Measurements from ENCODE around the gene ZNF683. TPM values are rescaled to one million over a fixed set of nuclear protein-coding genes. Genes with fewer than 3 reads are reported as not detected.

ZNF683 gene
- total RNA-seq, 2 experiments from 2014 or later: 0.41 TPM; not detected in 1

DNA sequence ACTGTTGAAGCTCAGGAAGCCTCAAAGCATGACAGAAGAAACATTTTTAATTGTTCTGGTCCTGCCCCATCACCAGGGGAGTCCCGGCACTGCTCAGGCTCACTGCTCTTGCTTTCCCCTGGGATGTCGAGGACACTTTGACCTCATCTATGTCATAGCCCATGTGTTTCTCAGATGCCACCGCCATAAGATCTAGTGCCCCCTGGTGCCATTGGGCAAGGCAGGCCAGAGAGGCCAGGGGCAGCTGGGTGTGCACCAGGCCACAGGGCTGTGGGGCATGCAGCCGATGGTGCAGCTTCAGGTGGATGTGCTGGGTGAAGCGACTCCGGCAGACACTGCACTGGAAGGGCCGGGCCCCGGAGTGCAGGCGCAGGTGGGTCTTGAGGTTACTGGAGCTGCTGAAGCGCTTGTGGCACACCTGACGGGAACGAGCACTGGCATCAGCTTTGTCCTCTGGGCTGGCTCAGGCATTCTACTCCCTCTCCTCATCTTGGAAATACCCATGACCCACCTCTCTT lies 10.9 kb downstream of the ZNF683 start:
- no peak overlapping the region for H3K4me3 ChIP-seq (ENCODE audit: low read length)
- CTCF ChIA-PET: interaction anchor here (0.6 to 1.8 kb wide), 6 partner anchors 30 to 1970 kb away, joined by 3 to 4 read pairs (median 4); partner anchors contain the start of gene CEP85
- POLR2A ChIA-PET: interaction anchor here (1.2 to 5.3 kb wide), 4 partner anchors 12 to 56 kb away, joined by 3 to 34 read pairs (median 4); partner anchors contain the start of gene ZNF683
- peaks cover 0 to 23% of the 10 kb centered on the region in 2 experiments for H3K27me3 ChIP-seq (ENCODE audit: control insufficient read depth in 1 of 2, insufficient read depth in 2 of 2, low read length in 2 of 2)
- no peak for DNase-seq
- no peak overlapping the region for H3K4me3 Mint-ChIP-seq
- H3K27ac Mint-ChIP-seq: peak overlapping the region; percentile 20
- H3K4me1 ChIP-seq (ENCODE audit: insufficient read depth, low read length): peaks cover 73% of the 10 kb centered on the region
- peaks cover 0 to 10% of the 10 kb centered on the region in 2 experiments for H3K9me3 ChIP-seq (ENCODE audit: control insufficient read depth in 1 of 2, insufficient read depth in 1 of 2, low read length in 2 of 2)
- H3K9me3 Mint-ChIP-seq: no peaks in the 10 kb centered on the region
- TF ChIP-seq CTCF (IDR thresholded peaks at IDR 0.05): no peak
- no peaks in the 10 kb centered on the region for H3K36me3 Mint-ChIP-seq (ENCODE audit: low read depth)
- H3K36me3 ChIP-seq (ENCODE audit: insufficient read depth, low read length): no peaks in the 10 kb centered on the region
- H3K27ac ChIP-seq (ENCODE audit: low read depth in 1 of 2, low read length in 2 of 2): no peak overlapping the region
- no peak for ATAC-seq (ENCODE audit: poor library complexity)
- peaks cover 57% of the 10 kb centered on the region for H3K4me1 Mint-ChIP-seq (ENCODE audit: low read depth)
- intact Hi-C loops (cut with DNase I, micrococcal nuclease): loop anchor here in 1 of 2 experiments (2.0 to 10.0 kb wide), 3 partner anchors 29 to 197 kb away; partner anchors contain the start of genes C1orf232 and ZNF593
- peaks cover 30% of the 10 kb centered on the region for H3K27me3 Mint-ChIP-seq

DNA sequence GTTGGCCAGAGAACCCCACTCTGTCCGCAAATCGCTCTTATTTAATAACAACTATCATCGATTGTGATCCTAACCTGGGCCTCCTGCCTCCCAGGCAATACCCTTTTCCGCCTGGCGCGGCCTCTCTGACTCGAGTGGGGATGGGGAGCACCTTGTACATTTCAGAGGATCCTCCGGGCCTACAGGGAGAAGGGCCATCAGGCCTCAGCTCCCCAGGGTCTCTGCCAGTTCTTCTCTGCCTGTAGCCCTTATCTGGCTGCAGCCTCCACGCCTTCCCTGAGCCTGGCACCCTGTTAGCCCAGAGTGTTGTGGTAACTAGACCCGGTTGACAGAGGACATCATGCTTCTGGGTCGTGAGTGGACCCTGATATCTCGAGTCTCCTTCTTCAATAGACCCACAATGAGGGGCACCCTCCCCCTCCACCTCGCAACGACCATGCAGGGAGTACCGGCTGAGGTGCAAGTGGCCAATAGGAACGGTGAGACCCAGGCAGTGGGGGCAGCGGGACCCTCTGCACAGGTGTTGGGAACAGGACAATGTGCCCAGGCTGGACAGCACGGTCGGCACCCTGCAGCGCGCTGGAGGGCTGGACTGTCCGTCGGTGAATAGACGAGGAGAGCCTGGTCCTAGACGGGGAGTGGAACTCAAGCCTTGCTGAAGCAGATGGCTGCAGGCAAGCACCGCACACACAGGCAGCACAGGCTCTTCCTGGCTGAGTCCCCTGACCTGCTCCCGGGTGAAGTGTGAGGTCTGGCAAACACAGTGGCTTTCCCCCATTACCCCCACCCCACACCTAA lies 11.5 kb downstream of the ZNF683 start:
- CTCF ChIA-PET: interaction anchor here (1.2 to 1.8 kb wide), 3 partner anchors 30 to 127 kb away, joined by 4 read pairs; partner anchors contain the start of gene CEP85
- TF ChIP-seq CTCF (IDR thresholded peaks at IDR 0.05): no peak
- H3K27me3 ChIP-seq (ENCODE audit: control insufficient read depth in 1 of 2, insufficient read depth in 2 of 2, low read length in 2 of 2): peaks cover 0 to 23% of the 10 kb centered on the region in 2 experiments
- Mint-ChIP-seq H3K9me3 (no peaks in the 10 kb centered on the region), H3K4me1 (ENCODE audit: low read depth) (peaks cover 57% of the 10 kb centered on the region), H3K27me3 (peaks cover 30% of the 10 kb centered on the region), H3K27ac (peak overlapping the region; percentile 54), H3K36me3 (ENCODE audit: low read depth) (no peaks in the 10 kb centered on the region), H3K4me3 (peak overlapping the region; percentile 79)
- H3K36me3 ChIP-seq (ENCODE audit: insufficient read depth, low read length): no peaks in the 10 kb centered on the region
- H3K9me3 ChIP-seq (ENCODE audit: control insufficient read depth in 1 of 2, insufficient read depth in 1 of 2, low read length in 2 of 2): peaks cover 0 to 10% of the 10 kb centered on the region in 2 experiments
- H3K4me3 ChIP-seq (ENCODE audit: low read length): peak overlapping the region; percentile 50
- peaks cover 73% of the 10 kb centered on the region for H3K4me1 ChIP-seq (ENCODE audit: insufficient read depth, low read length)
- intact Hi-C loops (cut with DNase I, micrococcal nuclease): loop anchor here in 1 of 2 experiments (5.0 to 10.0 kb wide), 2 partner anchors 39 to 196 kb away; partner anchors contain the start of genes C1orf232 and ZNF593
- no peak for DNase-seq
- POLR2A ChIA-PET: interaction anchor here (1.2 to 5.3 kb wide), 3 partner anchors 17 to 56 kb away, joined by 3 to 34 read pairs (median 4); no protein-coding TSS in a partner anchor
- no peak overlapping the region for H3K27ac ChIP-seq (ENCODE audit: low read depth in 1 of 2, low read length in 2 of 2)
- no peak for ATAC-seq (ENCODE audit: poor library complexity)

GRCh38 chr1:26359981-26360806 lies 12.4 kb downstream of the ZNF683 start:
- Histone ChIP-seq H3K27me3 (ENCODE audit: control insufficient read depth in 1 of 2, insufficient read depth in 2 of 2, low read length in 2 of 2) (peaks cover 0 to 23% of the 10 kb centered on the region in 2 experiments), H3K4me1 (ENCODE audit: insufficient read depth, low read length) (peaks cover 71% of the 10 kb centered on the region), H3K36me3 (ENCODE audit: insufficient read depth, low read length) (no peaks in the 10 kb centered on the region), H3K27ac (ENCODE audit: low read depth in 1 of 2, low read length in 2 of 2) (no peak overlapping the region), H3K4me3 (ENCODE audit: low read length) (peak overlapping the region; percentile 50), H3K9me3 (ENCODE audit: control insufficient read depth in 1 of 2, insufficient read depth in 1 of 2, low read length in 2 of 2) (peaks cover 0 to 10% of the 10 kb centered on the region in 2 experiments)
- intact Hi-C loops (cut with DNase I, micrococcal nuclease): loop anchor here (2.0 to 10.0 kb wide), 4 partner anchors 19 to 195 kb away; partner anchors contain the start of genes C1orf232 (in 1 of the 2) and ZNF593 (in 1 of the 2)
- Mint-ChIP-seq H3K4me1 (ENCODE audit: low read depth) (peaks cover 57% of the 10 kb centered on the region), H3K27ac (no peak overlapping the region), H3K4me3 (peak overlapping the region; percentile 79), H3K36me3 (ENCODE audit: low read depth) (no peaks in the 10 kb centered on the region), H3K27me3 (peaks cover 30% of the 10 kb centered on the region), H3K9me3 (no peaks in the 10 kb centered on the region)
- ATAC-seq (ENCODE audit: poor library complexity): no peak
- no peak for TF ChIP-seq CTCF (IDR thresholded peaks at IDR 0.05)
- peak in 11 of 14 experiments; percentile 13 to 74 (median 46) for DNase-seq
- ChIA-PET POLR2A (interaction anchor here (0.9 to 5.3 kb wide), 5 partner anchors 13 to 84 kb away, joined by 3 to 34 read pairs (median 9); no protein-coding TSS in a partner anchor), CTCF (interaction anchor here (1.8 to 2.5 kb wide), 2 partner anchors 31 to 39 kb away, joined by 4 to 16 read pairs; no protein-coding TSS in a partner anchor)
